Cerebellar nuclear complex (tissue), 1 donor: Measurements from ENCODE around the gene NPLOC4.

Experiments
- DNase-seq, 2 experiments: peaks; one replicate each; lab custom pipeline; 2025; lab: John Stamatoyannopoulos, UW

The NPLOC4 gene

DNA sequence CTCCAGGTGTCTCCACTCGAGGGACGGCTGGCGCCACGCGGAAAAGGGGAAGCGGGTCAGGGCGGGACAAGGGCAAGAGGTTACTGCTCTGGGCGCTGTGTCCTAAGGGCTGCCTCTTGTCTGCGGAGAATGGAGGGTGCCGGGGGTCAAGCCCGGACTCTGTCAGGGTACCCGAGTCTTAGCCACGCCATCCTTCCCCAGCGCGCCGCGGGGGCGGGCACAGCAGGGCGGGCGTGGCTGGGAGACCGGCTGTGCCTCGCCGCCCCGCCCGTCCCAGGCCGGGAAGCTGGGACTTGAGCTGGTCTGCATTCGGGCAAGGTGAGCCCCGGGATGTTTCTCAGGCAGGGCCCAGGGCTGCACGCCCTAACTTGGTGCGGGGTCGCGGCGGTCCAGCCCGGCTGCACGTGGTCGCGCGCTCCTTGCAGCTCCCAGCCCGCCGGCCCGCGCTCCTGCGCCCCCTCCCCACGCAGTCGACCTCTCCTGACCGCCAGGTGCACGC, 118.1 kb downstream of the NPLOC4 start:
- DNase-seq, result no peak

DNA sequence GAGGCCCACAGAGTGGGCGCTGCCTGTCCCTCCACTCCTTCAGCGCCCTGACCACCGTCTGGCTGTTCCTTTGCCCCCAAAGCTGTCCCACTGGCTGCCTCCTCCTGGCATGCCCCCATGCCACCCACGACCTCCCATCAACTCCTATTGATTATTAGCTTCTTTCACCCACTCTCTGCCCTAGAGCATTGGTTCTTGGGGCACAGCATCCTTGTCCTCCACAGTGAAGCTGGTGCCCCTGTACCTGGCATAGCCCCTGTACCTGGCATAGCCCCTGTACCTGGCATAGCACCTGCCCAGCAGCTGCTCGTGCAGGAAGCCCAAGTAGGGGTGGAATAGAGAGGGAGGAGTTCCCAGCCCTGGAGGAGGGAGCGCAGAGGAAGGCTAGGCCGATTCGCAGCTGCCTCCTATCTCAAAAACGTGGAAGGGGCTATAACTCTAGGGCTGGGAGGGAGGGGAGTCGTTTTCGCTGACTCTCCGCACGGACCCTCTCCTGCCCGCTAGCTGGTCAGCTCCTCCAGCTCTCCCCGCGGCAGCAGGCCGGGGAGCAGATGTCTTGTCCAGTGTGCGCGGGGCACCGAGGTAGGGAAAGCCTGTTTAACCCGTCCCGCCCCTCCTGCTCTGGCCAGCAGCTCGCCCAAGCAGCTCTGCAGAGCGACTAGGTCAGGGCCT, 118.7 kb downstream of the NPLOC4 start:
- no peak for DNase-seq

- no peak for DNase-seq
These were observed 119.4 kb downstream of the NPLOC4 start for GRCh38 chr17:81517339-81518112.

- DNase-seq, result no peak
These were observed 119.9 kb downstream of the NPLOC4 start for GRCh38 chr17:81517009-81517338.

- no peak for DNase-seq
These were observed 120.5 kb downstream of the NPLOC4 start for GRCh38 chr17:81516439-81516838.

GRCh38 chr17:81515530-81516041, 121.3 kb downstream of the NPLOC4 start:
- DNase-seq, result no peak

GRCh38 chr17:81514739-81515529, 122.0 kb downstream of the NPLOC4 start:
- no peak for DNase-seq

- DNase-seq, result no peak
These were observed 122.5 kb downstream of the NPLOC4 start for GRCh38 chr17:81514489-81514738.

DNA sequence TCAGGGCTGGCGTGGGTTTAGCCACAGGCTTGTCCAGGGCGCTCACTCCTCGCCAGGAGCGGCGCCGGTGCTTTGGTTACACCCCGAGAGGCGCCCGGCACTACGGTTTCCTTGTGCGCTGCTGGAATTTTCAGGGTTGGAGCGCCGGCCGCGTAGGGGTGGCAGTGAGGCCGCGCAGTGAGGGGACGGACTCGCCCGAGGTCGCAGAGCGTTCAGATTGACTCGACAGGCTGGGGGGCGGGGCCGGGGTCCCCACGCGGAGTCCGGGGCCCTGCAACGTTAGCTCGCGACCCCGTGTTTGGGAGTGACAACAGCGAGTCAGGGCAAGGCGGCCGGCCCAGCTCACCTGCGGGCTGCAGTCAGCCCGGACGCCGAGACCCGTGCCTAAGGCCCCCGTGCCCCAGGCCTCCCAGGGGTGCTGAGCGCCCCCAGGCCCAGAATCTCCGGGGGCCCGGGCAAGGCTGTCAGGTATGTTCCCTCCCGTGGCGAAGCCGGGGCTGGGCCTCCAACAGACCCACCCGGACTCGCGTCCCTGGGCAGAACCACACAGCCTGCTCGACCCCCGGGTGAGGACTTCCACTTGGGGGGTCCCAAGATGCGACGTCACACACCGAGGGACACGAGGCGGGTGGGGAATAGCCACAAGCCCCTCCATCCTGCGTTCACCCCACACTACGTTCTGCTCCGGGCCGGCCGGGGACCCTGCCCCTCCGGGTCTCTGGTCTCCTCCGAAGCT, 123.0 kb downstream of the NPLOC4 start:
- DNase-seq, result no peak

DNA sequence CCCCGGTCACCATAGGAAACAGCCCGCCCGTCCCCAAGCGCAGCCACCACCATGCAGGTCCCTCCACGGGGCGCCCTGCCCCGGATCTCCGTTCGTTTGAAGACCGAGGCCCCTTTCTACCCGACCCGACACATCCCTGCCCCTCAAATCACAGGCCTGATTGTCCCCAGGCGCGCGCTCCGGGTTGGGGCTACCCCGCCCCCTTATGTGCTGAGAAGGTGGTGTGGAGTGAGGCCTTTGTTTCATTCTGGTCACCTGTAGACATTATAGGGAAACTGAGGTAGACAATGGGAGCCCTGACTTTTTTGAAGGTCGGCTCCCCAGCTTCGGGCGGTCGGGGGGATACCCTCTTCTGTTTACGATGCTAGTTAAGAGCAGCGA, 123.5 kb downstream of the NPLOC4 start:
- DNase-seq, result no peak

DNA sequence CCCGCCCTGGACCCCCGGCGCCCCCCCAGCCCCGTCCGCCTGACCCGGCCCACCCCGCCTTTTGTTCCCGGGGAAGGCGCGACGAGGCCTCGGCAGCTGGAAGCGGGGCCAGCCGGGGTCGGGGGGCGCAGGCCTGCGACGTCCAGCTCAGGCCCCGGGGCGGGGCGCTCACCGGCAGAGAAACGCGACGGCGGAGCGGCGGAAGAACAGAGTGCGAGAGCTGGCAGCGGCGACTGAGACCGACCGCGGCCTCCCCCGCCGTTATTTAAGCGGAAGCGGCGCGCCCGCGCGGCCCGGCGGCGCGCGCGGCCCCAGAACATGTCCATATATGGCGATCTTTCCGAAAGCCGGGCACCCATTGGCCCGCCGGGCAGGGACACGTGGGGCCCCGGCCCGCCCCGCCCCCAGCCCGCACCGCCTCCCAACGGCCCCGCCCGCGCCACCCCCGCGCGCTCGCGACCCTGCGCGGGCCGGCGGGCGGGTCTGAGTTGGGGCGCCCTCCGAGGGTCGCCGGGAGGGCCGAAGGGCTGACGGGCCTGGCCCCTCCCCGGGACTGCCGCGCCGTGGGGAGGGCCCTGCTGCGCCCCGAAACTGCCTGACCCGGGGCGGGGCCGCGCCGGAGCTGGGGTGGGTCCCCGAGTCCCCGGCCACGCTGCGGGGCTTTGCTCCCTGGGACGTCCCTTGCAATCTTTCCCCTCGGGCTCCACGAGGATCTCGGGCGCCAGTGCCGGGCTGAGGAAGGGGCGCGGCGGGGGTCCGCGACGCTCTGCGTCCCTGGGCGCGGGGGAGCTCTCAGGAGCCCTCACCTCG, 124.1 kb downstream of the NPLOC4 start, which contains the start of gene ACTG1:
TSS of gene ACTG1 (minus strand) at position 238 of the 810 bp plus-strand sequence. CDS start 445 bp downstream, outside the sequence.
- DNase-seq, result peak; percentile 35 to 48

DNA sequence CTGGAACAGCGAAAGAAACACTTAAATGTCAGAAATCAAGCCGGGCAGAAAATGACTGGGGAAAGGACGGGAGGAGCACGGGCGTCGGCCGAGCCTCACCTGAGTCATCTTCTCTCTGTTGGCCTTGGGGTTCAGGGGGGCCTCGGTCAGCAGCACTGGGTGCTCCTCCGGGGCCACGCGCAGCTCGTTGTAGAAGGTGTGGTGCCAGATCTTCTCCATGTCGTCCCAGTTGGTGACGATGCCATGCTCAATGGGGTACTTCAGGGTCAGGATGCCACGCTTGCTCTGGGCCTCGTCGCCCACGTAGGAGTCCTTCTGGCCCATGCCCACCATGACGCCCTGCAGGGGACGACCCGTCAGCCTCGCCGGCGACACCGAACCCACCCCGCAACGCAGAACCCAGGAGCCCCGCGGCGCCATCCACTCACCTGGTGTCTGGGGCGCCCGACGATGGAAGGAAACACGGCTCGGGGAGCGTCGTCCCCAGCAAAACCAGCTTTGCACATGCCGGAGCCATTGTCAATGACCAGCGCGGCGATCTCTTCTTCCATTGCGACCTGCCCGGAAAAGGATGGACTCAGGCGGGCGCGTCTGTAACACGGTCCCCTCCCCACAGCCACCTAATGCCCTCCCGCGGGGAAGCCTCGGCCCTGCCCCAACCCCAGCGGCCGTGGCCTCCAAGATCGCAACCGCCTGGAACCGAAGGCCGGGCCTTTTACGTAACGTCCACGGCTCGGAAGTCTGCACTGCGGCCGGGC, 124.9 kb downstream of the NPLOC4 start:
- DNase-seq, result no peak

DNA sequence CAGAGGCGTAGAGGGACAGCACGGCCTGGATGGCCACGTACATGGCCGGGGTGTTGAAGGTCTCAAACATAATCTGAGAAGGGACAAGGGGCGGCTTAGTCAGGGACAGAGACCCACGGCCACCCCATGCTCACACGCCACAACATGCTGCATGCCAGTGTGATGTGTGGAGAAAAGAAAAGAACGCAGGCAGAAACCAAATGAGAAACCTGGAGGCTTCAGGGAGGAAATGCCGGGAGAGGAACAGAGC, 125.4 kb downstream of the NPLOC4 start:
- no peak for DNase-seq

GRCh38 chr17:81510785-81511553, 125.9 kb downstream of the NPLOC4 start:
- no peak for DNase-seq

GRCh38 chr17:81509972-81510784, 126.7 kb downstream of the NPLOC4 start:
- no peak for DNase-seq

DNA sequence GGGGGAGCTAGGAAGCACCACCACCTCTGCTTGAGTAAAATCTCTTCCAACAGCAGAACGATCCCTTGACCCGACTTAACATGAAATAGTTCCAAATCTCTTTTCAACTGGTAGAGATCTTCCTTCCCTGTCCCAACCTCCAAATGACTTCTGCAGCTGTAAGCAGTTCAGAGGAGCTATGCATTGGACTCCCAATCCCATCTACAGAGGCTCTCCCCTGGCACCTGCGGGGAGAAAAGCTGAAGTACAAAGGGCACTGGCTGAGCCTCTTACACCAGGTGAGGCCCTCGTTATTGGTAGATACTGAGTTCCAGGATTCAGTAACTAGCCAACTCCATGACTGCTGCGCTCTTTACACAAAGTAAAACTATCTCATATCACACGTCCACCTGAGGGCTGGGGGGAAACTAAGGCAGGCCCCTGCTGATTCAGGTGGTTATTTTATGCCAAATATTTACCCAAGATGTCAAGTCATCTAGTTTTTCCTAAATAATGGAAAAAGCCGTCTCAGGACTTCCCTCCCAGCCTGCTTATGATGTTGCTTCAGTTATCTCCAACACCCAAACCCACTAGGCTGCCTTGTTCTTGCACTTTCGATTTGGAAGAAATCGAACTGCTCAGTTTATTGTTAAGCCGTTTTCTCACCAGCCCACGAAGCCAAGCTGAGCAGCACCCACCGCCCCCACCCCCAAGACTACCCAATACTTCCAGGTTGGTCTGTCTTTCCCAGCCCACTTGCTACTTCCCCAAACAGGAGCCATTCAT, 127.5 kb downstream of the NPLOC4 start:
- DNase-seq, result no peak

GRCh38 chr17:81508639-81509206, 128.2 kb downstream of the NPLOC4 start:
- DNase-seq, result no peak
